GM12878 (cell line): ENCODE results near the gene SPAG9. TPM values are rescaled to one million over a fixed set of nuclear protein-coding genes. Genes with fewer than 3 reads are reported as not detected.

Experiments used
- ATAC-seq: fragments of 200-7000 bp; cut with Tn5 transposase; 3 replicates; pipeline ENCODE4 v1.9.1; 2020; ENCODE audit warnings: mild to moderate bottlenecking, moderate library complexity
- BruUV-seq: library from RNA; stranded (reverse); fragments of 400-500 nt; replicated peaks from 2 replicates; lab custom pipeline; 2021; lab: Mats Ljungman, UMichigan
- CTCF ChIA-PET: fragments of 300-600 bp; sonication (Branson Sonifier 250); formaldehyde crosslinking; extraction: SDS; loops from one replicate; lab custom pipeline; 2021; ENCODE audit warnings: inconsistent platforms; lab: Yijun Ruan, JAX
- POLR2A ChIA-PET: fragments of 350-600 bp; formaldehyde crosslinking; extraction: SDS; loops from one replicate; lab custom pipeline; 2021; ENCODE audit warnings: inconsistent platforms; lab: Charles Lee
- RAD21 ChIA-PET: fragments of 300-600 bp; sonication (Branson Sonifier 250); formaldehyde crosslinking; loops from one replicate; lab custom pipeline; 2023; ENCODE audit warnings: antibody characterized with exemption; ENCODE audit not compliant: unreplicated experiment; lab: Charles Lee
- SMC1A ChIA-PET: fragments of 300-600 bp; sonication (Branson Sonifier 250); formaldehyde crosslinking; loops from one replicate; lab custom pipeline; 2023; ENCODE audit not compliant: unreplicated experiment, uncharacterized antibody; lab: Charles Lee
- DNase-seq: peaks from one replicate; pipeline ENCODE4 v3.0.0-alpha.2; 2011; ENCODE audit warnings: low read depth, low spot score
- FAIRE-seq: peaks from 3 replicates; lab custom pipeline; 2011; peaks lifted over from hg19 to GRCh38; lab: Jason Lieb, UNC
- H2AFZ ChIP-seq: 2 replicates; pipeline ENCODE4 v1.6.0; 2011; ENCODE audit warnings: low read depth, low read length, control low read depth; ENCODE audit not compliant: control insufficient read depth
- H3K27ac ChIP-seq: 2 replicates; pipeline ENCODE4 v1.5.1; 2011; ENCODE audit warnings: control low read depth; ENCODE audit not compliant: control insufficient read depth, insufficient read depth
- H3K27me3 ChIP-seq, 2 experiments: replicated peaks in 1 of 2; 2 replicates each; pipeline versions ENCODE4 v1.6.0 to v1.6.1; 2011; ENCODE audit warnings: low read length in 1 of 2; ENCODE audit not compliant: control insufficient read depth in 2 of 2, insufficient read depth in 2 of 2
- H3K36me3 ChIP-seq, 2 experiments: 2 replicates each; pipeline ENCODE4 v1.5.1; 2011; ENCODE audit warnings: low read length in 1 of 2; ENCODE audit not compliant: control insufficient read depth in 2 of 2, insufficient read depth in 2 of 2
- H3K4me1 ChIP-seq: 2 replicates; pipeline ENCODE4 v1.6.1; 2011; ENCODE audit warnings: mild to moderate bottlenecking, low read length, moderate library complexity, mixed read lengths; ENCODE audit not compliant: control insufficient read depth, insufficient read depth
- H3K4me2 ChIP-seq: 2 replicates; pipeline ENCODE4 v1.6.0; 2011; ENCODE audit warnings: control low read depth; ENCODE audit not compliant: control insufficient read depth, insufficient read depth
- H3K4me3 ChIP-seq: fragments of 200-600 bp; sonication (generic); 2 replicates; pipeline ENCODE4 v1.5.1; 2016
- H3K79me2 ChIP-seq: 2 replicates; pipeline ENCODE4 v1.6.0; 2011; ENCODE audit warnings: low read length; ENCODE audit not compliant: control insufficient read depth, insufficient read depth
- H3K9ac ChIP-seq: 2 replicates; pipeline ENCODE4 v1.8.0; 2011; ENCODE audit warnings: low read length, control low read depth, mixed read lengths; ENCODE audit not compliant: control insufficient read depth, insufficient read depth
- H3K9me3 ChIP-seq: replicated peaks from 3 replicates; pipeline ENCODE4 v1.5.1; 2011; ENCODE audit warnings: mild to moderate bottlenecking, low read length; ENCODE audit not compliant: control insufficient read depth, insufficient read depth
- H4K20me1 ChIP-seq: 2 replicates; pipeline ENCODE4 v1.6.0; 2011; ENCODE audit not compliant: control insufficient read depth, insufficient read depth
- CBFB ChIP-seq: IDR thresholded peaks from 2 replicates; pipeline ENCODE4 v1.6.1; 2016; ENCODE audit warnings: antibody characterized with exemption, low read depth
- HDGF ChIP-seq: fragments of 450-650 bp; IDR thresholded peaks from 2 replicates; pipeline ENCODE4 v1.6.1; 2016; ENCODE audit warnings: antibody characterized with exemption
- JUND ChIP-seq: IDR thresholded peaks from 2 replicates; pipeline ENCODE4 v1.6.1; 2012; ENCODE audit warnings: low read depth, mild to moderate bottlenecking, low read length, improper control_type of control experiment, moderate library complexity
- KAT2A ChIP-seq: conservative IDR thresholded peaks from 2 replicates; pipeline ENCODE4 v1.6.1; 2011; ENCODE audit warnings: low read depth, low read length; ENCODE audit not compliant: control insufficient read depth
- KDM1A ChIP-seq: fragments of 200-600 bp; sonication (generic); IDR thresholded peaks from 2 replicates; pipeline ENCODE4 v1.6.1; 2016; ENCODE audit warnings: borderline replicate concordance
- MYC ChIP-seq: IDR thresholded peaks from 2 replicates; pipeline ENCODE4 v1.6.1; 2011; ENCODE audit warnings: mild to moderate bottlenecking, low read length, moderate library complexity, inconsistent platforms; ENCODE audit not compliant: insufficient read depth, insufficient replicate concordance, insufficient read length, severe bottlenecking
- NFYB ChIP-seq: IDR thresholded peaks from 2 replicates; pipeline ENCODE4 v1.6.1; 2011; ENCODE audit warnings: low read depth, mild to moderate bottlenecking, low read length, improper control_type of control experiment, moderate library complexity; ENCODE audit not compliant: insufficient read depth
- PML ChIP-seq: IDR thresholded peaks from 2 replicates; pipeline ENCODE4 v1.6.1; 2012; ENCODE audit warnings: low read length, inconsistent platforms
- POLR2A ChIP-seq: IDR thresholded peaks from 2 replicates; pipeline ENCODE4 v1.6.1; 2011; ENCODE audit warnings: low read depth, mild to moderate bottlenecking, low read length
- SMC3 ChIP-seq: IDR thresholded peaks from 2 replicates; pipeline ENCODE4 v1.6.1; 2011; ENCODE audit warnings: low read length, improper control_type of control experiment, borderline replicate concordance
- TCF12 ChIP-seq: IDR thresholded peaks from 2 replicates; pipeline ENCODE4 v1.6.1; 2011; ENCODE audit warnings: low read depth, mild to moderate bottlenecking, low read length
- WRNIP1 ChIP-seq: IDR thresholded peaks from 2 replicates; pipeline ENCODE4 v1.6.1; 2011; ENCODE audit warnings: low read depth, low read length, improper control_type of control experiment, borderline replicate concordance
- WGBS: methylation state at CpG from one replicate; pipeline ENCODE4 v1.1.6; 2016; ENCODE audit warnings: low lambda C conversion rate; ENCODE audit not compliant: insufficient replicate concordance, insufficient coverage; ENCODE audit errors: missing lambda C conversion rate; 5-methylcytosine and 5-hydroxymethylcytosine counted together
- in situ Hi-C: fragments of 300-500 bp; cut with MboI; formaldehyde crosslinking; loops from 9 replicates; pipeline ENCODE4 v1.14.3; 2018; ENCODE audit warnings: mixed read lengths
- intact Hi-C: fragments of 100-400 bp; cut with micrococcal nuclease; formaldehyde crosslinking; loops from one replicate; pipeline ENCODE4 v1.14.2; 2022; ENCODE audit not compliant: unreplicated experiment
- polyA plus RNA-seq, 11 experiments: library from polyadenylated mRNA; depleted of rRNA in 4 of 11; unstranded in 6 of 11; stranded (reverse) in 5 of 11; fragments of >200 nt; fragmentation: Nextera tagmentation in 4 of 11; fragmentation: Illumina TruSeq in 1 of 11; extraction: Ambion mirVana in 4 of 11; extraction: Trizol in 1 of 11; gene quantifications; 1 replicate in 1 of 11; 2 replicates in 10 of 11; pipeline versions ENCODE4 v1.2.1 to v1.2.3, GENCODE V29; 2011 to 2016; ENCODE audit warnings: inconsistent platforms in 2 of 11, missing spikeins in 2 of 11, low read depth in 1 of 11
- total RNA-seq, 4 experiments: library from RNA; depleted of rRNA in 3 of 4; stranded (reverse); fragments of >200 nt in 3 of 4; fragmentation: Illumina TruSeq in 1 of 4; extraction: Trizol in 1 of 4; gene quantifications; 2 replicates each; pipeline versions ENCODE4 v1.2.1 to v1.2.3, GENCODE V29; 2013 to 2021
- TF ChIP-seq, protein P1 (sequence below), 3 experiments: IDR thresholded peaks in 2 of 3; conservative IDR thresholded peaks in 1 of 3; 2 replicates each; pipeline ENCODE4 v1.5.1; 2011; ENCODE audit warnings: low read depth in 3 of 3, low read length in 3 of 3, mild to moderate bottlenecking in 3 of 3, control low read depth in 2 of 3, moderate library complexity in 2 of 3, inconsistent platforms in 1 of 3, mixed read lengths in 1 of 3; ENCODE audit not compliant: control insufficient read depth in 2 of 3, insufficient read depth in 1 of 3; ENCODE audit errors: extremely low read depth in 1 of 3
- TF ChIP-seq, protein P2 (sequence below): IDR thresholded peaks from 2 replicates; pipeline ENCODE4 v1.6.1; 2012; ENCODE audit warnings: low read depth, low read length, improper control_type of control experiment
- TF ChIP-seq, protein P3 (sequence below): fragments of 450-650 bp; IDR thresholded peaks from 2 replicates; pipeline ENCODE4 v1.6.1; 2016; ENCODE audit warnings: mild to moderate bottlenecking
- TF ChIP-seq, protein P4 (sequence below): fragments of 450-650 bp; formaldehyde crosslinking; IDR thresholded peaks from 2 replicates; pipeline ENCODE4 v1.4.0; 2022; ENCODE audit warnings: mild to moderate bottlenecking, moderate library complexity

Gene SPAG9
- total and polyA plus RNA-seq, 10 of the 15 experiments (the other 5 are each of a cell fraction or from before 2014, with no cell fraction given) = 6.6 to 42.0 (median 24.9) TPM

DNA sequence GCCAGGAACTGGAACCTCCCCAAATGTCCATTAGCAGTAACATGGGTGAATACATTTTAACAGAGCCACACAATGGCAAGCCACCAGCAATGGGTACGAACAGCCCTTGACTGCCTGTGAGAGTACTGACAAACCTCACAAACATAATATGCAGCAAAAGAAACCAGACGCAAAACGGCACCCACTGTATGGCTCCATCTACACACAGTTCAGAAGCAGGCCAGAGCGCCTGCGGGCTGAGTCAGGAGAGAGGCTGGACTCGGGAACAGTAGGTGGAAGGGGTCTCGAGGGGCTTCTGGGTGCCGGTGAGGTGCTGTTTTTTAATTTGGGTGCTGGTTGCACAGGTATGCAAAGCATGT is 177.1 kb downstream of the SPAG9 start:
- no peak overlapping the region for H3K9ac ChIP-seq
- ChIA-PET RAD21 (interaction anchor here (1.2 kb wide), 1 partner anchor 90 kb away, joined by 3 read pairs; no protein-coding TSS in a partner anchor), CTCF (no interaction called here), POLR2A (no interaction called here), SMC1A (no interaction called here)
- no TSS peak for BruUV-seq
- H2AFZ ChIP-seq = no peak overlapping the region
- peaks cover 5% of the 10 kb centered on the region; the same call in 1 of the 2 replicates for H3K4me1 ChIP-seq
- H3K27ac ChIP-seq = no peak overlapping the region
- 43% methylated on average over 8 of the region's 8 CpGs for WGBS
- H3K9me3 ChIP-seq = no peaks in the 10 kb centered on the region
- TF ChIP-seq WRNIP1 = no peak
- TF ChIP-seq TCF12 = no peak
- no peak for TF ChIP-seq SMC3
- no peak for TF ChIP-seq NFYB
- TF ChIP-seq, protein P1, sequence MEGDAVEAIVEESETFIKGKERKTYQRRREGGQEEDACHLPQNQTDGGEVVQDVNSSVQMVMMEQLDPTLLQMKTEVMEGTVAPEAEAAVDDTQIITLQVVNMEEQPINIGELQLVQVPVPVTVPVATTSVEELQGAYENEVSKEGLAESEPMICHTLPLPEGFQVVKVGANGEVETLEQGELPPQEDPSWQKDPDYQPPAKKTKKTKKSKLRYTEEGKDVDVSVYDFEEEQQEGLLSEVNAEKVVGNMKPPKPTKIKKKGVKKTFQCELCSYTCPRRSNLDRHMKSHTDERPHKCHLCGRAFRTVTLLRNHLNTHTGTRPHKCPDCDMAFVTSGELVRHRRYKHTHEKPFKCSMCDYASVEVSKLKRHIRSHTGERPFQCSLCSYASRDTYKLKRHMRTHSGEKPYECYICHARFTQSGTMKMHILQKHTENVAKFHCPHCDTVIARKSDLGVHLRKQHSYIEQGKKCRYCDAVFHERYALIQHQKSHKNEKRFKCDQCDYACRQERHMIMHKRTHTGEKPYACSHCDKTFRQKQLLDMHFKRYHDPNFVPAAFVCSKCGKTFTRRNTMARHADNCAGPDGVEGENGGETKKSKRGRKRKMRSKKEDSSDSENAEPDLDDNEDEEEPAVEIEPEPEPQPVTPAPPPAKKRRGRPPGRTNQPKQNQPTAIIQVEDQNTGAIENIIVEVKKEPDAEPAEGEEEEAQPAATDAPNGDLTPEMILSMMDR (IDR thresholded peaks at IDR 0.05 in 2 of 3, conservative IDR thresholded peaks at IDR 0.05 in 1 of 3; ENCODE audit: control insufficient read depth in 2 of 3, extremely low read depth in 1 of 3, insufficient read depth in 1 of 3, low read depth in 3 of 3, low read length in 3 of 3) = no peak
- TF ChIP-seq, protein P2, sequence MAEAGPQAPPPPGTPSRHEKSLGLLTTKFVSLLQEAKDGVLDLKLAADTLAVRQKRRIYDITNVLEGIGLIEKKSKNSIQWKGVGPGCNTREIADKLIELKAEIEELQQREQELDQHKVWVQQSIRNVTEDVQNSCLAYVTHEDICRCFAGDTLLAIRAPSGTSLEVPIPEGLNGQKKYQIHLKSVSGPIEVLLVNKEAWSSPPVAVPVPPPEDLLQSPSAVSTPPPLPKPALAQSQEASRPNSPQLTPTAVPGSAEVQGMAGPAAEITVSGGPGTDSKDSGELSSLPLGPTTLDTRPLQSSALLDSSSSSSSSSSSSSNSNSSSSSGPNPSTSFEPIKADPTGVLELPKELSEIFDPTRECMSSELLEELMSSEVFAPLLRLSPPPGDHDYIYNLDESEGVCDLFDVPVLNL = no peak
- TF ChIP-seq HDGF = no peak
- TF ChIP-seq KAT2A = no peak
- TF ChIP-seq, protein P3, sequence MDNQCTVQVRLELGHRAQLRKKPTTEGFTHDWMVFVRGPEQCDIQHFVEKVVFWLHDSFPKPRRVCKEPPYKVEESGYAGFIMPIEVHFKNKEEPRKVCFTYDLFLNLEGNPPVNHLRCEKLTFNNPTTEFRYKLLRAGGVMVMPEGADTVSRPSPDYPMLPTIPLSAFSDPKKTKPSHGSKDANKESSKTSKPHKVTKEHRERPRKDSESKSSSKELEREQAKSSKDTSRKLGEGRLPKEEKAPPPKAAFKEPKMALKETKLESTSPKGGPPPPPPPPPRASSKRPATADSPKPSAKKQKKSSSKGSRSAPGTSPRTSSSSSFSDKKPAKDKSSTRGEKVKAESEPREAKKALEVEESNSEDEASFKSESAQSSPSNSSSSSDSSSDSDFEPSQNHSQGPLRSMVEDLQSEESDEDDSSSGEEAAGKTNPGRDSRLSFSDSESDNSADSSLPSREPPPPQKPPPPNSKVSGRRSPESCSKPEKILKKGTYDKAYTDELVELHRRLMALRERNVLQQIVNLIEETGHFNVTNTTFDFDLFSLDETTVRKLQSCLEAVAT = no peak
- TF ChIP-seq CBFB = no peak
- TF ChIP-seq MYC = no peak
- TF ChIP-seq POLR2A = no peak
- TF ChIP-seq JUND = no peak
- no peak for TF ChIP-seq KDM1A
- no peak for TF ChIP-seq PML
- TF ChIP-seq, protein P4, sequence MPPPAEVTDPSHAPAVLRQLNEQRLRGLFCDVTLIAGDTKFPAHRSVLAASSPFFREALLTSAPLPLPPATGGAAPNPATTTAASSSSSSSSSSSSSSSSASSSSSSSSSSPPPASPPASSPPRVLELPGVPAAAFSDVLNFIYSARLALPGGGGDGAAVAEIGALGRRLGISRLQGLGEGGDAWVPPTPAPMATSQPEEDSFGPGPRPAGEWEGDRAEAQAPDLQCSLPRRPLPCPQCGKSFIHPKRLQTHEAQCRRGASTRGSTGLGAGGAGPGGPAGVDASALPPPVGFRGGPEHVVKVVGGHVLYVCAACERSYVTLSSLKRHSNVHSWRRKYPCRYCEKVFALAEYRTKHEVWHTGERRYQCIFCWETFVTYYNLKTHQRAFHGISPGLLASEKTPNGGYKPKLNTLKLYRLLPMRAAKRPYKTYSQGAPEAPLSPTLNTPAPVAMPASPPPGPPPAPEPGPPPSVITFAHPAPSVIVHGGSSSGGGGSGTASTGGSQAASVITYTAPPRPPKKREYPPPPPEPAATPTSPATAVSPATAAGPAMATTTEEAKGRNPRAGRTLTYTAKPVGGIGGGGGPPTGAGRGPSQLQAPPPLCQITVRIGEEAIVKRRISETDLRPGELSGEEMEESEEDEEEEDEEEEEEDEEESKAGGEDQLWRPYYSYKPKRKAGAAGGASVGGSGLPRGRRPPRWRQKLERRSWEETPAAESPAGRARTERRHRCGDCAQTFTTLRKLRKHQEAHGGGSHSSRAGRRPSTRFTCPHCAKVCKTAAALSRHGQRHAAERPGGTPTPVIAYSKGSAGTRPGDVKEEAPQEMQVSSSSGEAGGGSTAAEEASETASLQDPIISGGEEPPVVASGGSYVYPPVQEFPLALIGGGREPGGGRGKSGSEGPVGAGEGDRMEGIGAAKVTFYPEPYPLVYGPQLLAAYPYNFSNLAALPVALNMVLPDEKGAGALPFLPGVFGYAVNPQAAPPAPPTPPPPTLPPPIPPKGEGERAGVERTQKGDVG (CRISPR knock-in tag) = no peak
- intact Hi-C loops = no loop called here
- DNase-seq (no peak), ATAC-seq (no peak), FAIRE-seq (no peak)
- in situ Hi-C loops = no loop called here
- H4K20me1 ChIP-seq = no peaks in the 10 kb centered on the region
- no peak overlapping the region for H3K4me3 ChIP-seq
- no peak overlapping the region for H3K4me2 ChIP-seq
- H3K27me3 ChIP-seq = no peaks in the 10 kb centered on the region; a peak in 1 of 4 replicates
- no peaks in the 10 kb centered on the region for H3K79me2 ChIP-seq
- no peaks in the 10 kb centered on the region for H3K36me3 ChIP-seq
